Superior temporal gyrus (tissue), 1 donor: ENCODE measurements around the gene SRGAP2.
"Not testable (repeated sequence)": the region's sequence is repeated elsewhere in the genome, so short reads cannot be mapped to it uniquely, and the experiment has no call there.

Experiments
- DNase-seq: peaks from one replicate; pipeline ENCODE4 v3.0.0-alpha.2; 2016; ENCODE audit errors: extremely low spot score

SRGAP2 gene

GRCh38 chr1:206205569-206205968, 2.2 kb downstream of the SRGAP2 start:
- not testable (repeated sequence) for DNase-seq

GRCh38 chr1:206210802-206211201, 7.5 kb downstream of the SRGAP2 start:
- DNase-seq, result peak; percentile 5

- peak; percentile 1 for DNase-seq
Observed at GRCh38 chr1:206215600-206216392, 12.5 kb downstream of the SRGAP2 start.

- not testable (repeated sequence) for DNase-seq
Observed at GRCh38 chr1:206218285-206218684, 14.9 kb downstream of the SRGAP2 start.

- DNase-seq, result not testable (repeated sequence)
Observed at GRCh38 chr1:206218765-206219164, 15.4 kb downstream of the SRGAP2 start.

GRCh38 chr1:206219514-206220331, 16.4 kb downstream of the SRGAP2 start:
- DNase-seq, result not testable (repeated sequence)

- DNase-seq, result peak; percentile 5
Observed at GRCh38 chr1:206220332-206221000, 17.1 kb downstream of the SRGAP2 start.

- DNase-seq, result not testable (repeated sequence)
Observed at GRCh38 chr1:206221585-206221984, 18.2 kb downstream of the SRGAP2 start.

GRCh38 chr1:206224190-206224776, 20.9 kb downstream of the SRGAP2 start:
- DNase-seq, result peak; percentile 2

- not testable (repeated sequence) for DNase-seq
Observed at GRCh38 chr1:206225386-206225785, 22.0 kb downstream of the SRGAP2 start.

- DNase-seq, result not testable (repeated sequence)
Observed at GRCh38 chr1:206226886-206227285, 23.5 kb downstream of the SRGAP2 start.

- DNase-seq, result not testable (repeated sequence)
Observed at GRCh38 chr1:206229286-206229685, 25.9 kb downstream of the SRGAP2 start.

- not testable (repeated sequence) for DNase-seq
Observed at GRCh38 chr1:206231989-206232388, 28.6 kb downstream of the SRGAP2 start.

- DNase-seq, result not testable (repeated sequence)
Observed at GRCh38 chr1:206232970-206233645, 29.8 kb downstream of the SRGAP2 start.

- DNase-seq, result not testable (repeated sequence)
Observed at GRCh38 chr1:206234189-206234916, 31.0 kb downstream of the SRGAP2 start.

- not testable (repeated sequence) for DNase-seq
Observed at GRCh38 chr1:206235190-206235589, 31.8 kb downstream of the SRGAP2 start.

- DNase-seq, result not testable (repeated sequence)
Observed at GRCh38 chr1:206240288-206240687, 36.9 kb downstream of the SRGAP2 start.

- not testable (repeated sequence) for DNase-seq
Observed at GRCh38 chr1:206243335-206243734, 40.0 kb downstream of the SRGAP2 start.

GRCh38 chr1:206245479-206245878, 42.1 kb downstream of the SRGAP2 start:
- DNase-seq, result not testable (repeated sequence)
